Measurements from ENCODE around the gene CARD14.
"Not testable (repeated sequence)": the region's sequence is repeated elsewhere in the genome, so short reads cannot be mapped to it uniquely, and the experiment has no call there.

The CARD14 gene

DNA sequence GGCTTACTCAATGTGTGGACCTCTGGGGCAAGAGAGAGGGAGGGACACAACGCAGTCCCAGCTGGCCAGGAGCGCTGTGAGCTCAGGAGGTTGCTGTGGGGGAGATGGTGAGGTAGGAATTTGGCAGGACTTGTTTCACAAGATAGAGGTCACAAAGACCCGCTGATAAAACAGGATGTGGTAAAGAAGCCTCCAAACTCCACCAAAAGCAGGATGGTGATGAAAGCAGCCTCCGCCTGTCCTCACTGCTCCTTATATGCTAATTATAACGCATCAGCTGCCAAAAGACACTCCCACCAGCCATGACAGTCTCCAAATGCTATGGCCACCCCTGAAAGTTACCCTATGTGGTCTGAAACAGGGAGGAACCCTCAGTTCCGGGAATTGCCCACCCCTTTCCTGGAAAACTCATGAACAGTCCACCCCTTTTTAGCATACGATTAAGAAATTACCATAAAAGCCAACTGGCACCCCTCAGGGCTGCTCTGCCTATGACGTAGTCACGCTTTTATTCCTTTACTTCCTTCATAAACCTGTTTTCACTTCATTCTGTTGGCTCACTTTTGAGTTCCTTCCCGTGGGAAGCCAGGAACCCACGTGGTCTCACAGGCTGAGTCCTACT, 17.6 kb upstream of the CARD14 start:
- TF ChIP-seq, protein P1, sequence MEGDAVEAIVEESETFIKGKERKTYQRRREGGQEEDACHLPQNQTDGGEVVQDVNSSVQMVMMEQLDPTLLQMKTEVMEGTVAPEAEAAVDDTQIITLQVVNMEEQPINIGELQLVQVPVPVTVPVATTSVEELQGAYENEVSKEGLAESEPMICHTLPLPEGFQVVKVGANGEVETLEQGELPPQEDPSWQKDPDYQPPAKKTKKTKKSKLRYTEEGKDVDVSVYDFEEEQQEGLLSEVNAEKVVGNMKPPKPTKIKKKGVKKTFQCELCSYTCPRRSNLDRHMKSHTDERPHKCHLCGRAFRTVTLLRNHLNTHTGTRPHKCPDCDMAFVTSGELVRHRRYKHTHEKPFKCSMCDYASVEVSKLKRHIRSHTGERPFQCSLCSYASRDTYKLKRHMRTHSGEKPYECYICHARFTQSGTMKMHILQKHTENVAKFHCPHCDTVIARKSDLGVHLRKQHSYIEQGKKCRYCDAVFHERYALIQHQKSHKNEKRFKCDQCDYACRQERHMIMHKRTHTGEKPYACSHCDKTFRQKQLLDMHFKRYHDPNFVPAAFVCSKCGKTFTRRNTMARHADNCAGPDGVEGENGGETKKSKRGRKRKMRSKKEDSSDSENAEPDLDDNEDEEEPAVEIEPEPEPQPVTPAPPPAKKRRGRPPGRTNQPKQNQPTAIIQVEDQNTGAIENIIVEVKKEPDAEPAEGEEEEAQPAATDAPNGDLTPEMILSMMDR (conservative IDR thresholded peaks at IDR 0.05; ENCODE audit: low read length), result no peak
- no peak overlapping the region for H3K4me3 ChIP-seq (ENCODE audit: low read length)
- DNase-seq (ENCODE audit: low read depth), result peak; percentile 45

DNA sequence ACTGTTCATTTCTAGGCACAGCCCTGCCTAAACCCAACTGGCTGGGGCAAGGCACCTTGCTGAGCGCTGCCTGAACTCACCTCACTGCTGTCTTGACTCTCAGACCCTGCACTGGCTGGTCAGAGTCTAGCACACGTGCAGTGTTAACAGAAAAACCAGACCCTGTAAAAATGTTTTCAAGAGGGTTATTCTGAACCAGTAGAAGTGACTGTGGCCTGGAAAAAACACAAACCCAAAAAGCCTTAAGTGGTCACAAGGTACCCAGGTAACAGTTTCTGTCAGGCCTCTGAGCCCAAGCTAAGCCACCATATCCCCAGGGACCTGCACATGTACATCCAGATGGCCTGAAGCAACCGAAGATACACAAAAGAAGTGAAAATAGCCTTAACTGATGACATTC, 16.8 kb upstream of the CARD14 start:
- DNase-seq (ENCODE audit: low read depth), result no peak
- TF ChIP-seq, protein P1 (conservative IDR thresholded peaks at IDR 0.05; ENCODE audit: low read length), result no peak
- no peak overlapping the region for H3K4me3 ChIP-seq (ENCODE audit: low read length)

DNA sequence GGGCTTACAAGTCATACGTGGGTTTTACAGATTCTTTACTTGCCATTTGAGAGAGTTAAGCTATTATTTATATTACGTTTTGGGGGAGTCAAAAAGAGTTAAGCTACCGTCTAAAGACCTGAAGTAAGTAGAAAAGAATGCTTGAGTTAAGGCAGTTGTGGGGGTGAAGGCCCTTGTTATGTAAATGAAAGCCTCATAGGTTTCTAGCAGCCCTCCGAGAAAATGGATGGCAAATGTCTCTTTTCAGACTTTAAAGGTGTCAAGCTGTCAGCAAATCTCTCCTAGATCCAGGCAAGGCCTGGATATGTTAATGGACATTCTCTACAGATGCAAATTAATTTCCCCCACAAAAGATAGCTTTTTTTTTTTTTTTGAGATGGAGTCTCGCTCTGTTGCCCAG, 15.7 kb upstream of the CARD14 start:
- TF ChIP-seq, protein P1 (conservative IDR thresholded peaks at IDR 0.05; ENCODE audit: low read length), result no peak
- DNase-seq (ENCODE audit: low read depth), result no peak
- no peak overlapping the region for H3K4me3 ChIP-seq (ENCODE audit: low read length)

DNA sequence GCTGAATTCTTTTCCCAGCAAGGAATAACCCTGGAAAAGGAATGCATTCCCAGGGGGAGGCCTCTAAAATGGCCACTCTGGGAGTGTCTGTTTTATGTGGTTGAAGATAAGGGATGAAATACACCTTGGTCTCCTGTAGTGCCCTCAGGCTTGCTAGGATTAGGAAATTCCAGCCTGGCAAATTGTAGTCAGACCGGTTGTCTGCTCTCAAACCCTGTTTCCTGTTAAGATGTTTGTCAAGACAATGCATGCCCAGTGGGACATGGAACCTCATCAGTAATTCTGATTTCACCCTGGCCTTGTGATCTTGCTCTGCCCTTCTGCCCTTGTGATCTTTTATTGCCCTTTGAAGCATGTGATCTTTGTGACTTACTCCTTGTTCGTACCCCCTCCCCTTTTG, 14.2 kb upstream of the CARD14 start:
- H3K4me3 ChIP-seq (ENCODE audit: low read length); DNase-seq (ENCODE audit: low read depth): not testable (repeated sequence)

DNA sequence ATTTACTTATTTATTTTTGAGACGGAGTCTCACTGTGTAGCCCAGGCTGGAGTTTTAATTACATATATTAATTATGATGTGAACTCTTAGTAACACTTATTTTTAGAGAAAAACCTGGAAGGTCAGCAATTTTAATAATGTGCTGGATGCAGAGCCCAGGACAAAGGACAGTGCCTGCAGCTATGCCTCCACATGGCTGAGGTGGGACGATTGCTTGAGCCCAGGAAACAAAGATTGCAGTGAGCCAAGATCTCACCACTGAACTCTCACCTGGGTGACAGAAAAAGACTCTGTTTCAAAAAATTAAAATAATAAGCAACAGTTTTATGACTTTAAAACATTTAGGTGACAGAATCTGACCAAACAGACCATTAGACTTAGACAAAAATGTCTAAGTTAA, 11.0 kb upstream of the CARD14 start:
- no peak for DNase-seq (ENCODE audit: low read depth)
- H3K4me3 ChIP-seq (ENCODE audit: low read length), result no peak overlapping the region
- TF ChIP-seq, protein P1 (conservative IDR thresholded peaks at IDR 0.05; ENCODE audit: low read length), result no peak

DNA sequence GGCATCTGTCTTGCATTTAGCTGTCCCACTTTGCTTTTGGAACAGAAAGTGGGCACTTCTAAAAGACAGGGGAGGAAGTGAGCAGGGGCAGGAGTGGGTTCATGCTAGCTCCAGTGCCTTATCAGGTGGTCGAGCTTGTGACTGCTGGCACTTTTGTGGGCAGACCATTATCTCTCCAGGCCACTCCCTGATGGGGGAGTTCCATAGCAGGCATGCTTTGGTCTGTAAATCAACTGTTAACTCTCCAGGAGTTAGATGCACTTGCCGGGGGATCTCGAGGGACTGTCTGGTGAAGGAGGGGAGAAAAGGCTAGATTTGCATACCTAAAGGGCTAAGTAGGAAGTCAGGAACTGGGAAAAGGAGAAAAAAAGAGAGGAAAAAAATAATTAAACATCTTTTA, 9.3 kb upstream of the CARD14 start:
- no peak overlapping the region for H3K4me3 ChIP-seq (ENCODE audit: low read length)
- TF ChIP-seq, protein P1 (conservative IDR thresholded peaks at IDR 0.05; ENCODE audit: low read length), result no peak
- no peak for DNase-seq (ENCODE audit: low read depth)

DNA sequence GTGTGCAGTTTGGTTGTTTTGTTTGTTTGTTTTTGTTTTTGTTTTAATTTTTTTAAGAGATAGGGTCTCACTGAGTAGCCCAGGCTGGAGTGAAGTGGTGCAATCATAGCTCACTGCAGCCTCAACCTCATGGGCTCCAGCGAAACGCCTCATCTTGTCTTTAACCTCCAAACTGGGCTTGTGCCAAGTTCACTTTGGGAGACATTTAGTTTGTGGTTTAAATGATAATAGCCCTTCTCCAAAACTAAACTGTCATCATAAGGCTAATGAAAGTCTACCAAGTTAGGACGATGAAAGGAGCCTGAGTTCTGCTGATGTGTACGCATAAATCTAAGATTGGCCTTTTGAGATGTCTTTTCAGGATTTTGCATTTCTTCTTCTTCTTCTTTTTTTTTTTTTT, 6.5 kb upstream of the CARD14 start:
- H3K4me3 ChIP-seq (ENCODE audit: low read length), result no peak overlapping the region
- TF ChIP-seq, protein P1 (conservative IDR thresholded peaks at IDR 0.05; ENCODE audit: low read length), result no peak
- DNase-seq (ENCODE audit: low read depth), result no peak

DNA sequence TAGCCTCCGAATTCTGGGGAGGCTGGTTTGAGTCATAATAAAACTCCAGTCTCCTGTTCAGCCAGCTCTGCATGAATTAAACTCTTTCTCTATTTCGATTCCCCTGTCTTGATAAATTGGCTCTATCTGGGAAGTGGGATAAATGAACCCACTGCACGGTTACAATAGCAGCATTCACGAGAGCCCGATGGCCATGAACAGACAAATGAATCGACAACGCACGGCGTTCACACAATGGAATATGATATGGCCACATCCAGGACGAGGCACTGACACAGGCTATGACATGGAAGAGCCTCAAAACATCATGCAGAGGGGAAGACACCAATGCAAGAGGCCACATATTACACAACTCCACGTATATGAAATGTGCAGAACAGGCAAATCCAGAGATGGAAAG, 5.6 kb upstream of the CARD14 start:
- H3K4me3 ChIP-seq (ENCODE audit: low read length), result no peak overlapping the region
- TF ChIP-seq, protein P1 (conservative IDR thresholded peaks at IDR 0.05; ENCODE audit: low read length), result no peak
- no peak for DNase-seq (ENCODE audit: low read depth)
